HG03175 (cell line): ENCODE data around the gene KANSL1.
A peak's percentile ranks its signal among the peaks of the same experiment; 100 is the strongest.
"Not testable (repeated sequence)": the region's sequence is repeated elsewhere in the genome, so short reads cannot be mapped to it uniquely, and the experiment has no call there.

Source experiments
- ATAC-seq: cut with Tn5 transposase; IDR thresholded peaks from one replicate; pipeline ENCODE4 v1.9.1; 2021; ENCODE audit warnings: mild to moderate bottlenecking, moderate library complexity; ENCODE audit not compliant: unreplicated experiment

The KANSL1 gene

DNA sequence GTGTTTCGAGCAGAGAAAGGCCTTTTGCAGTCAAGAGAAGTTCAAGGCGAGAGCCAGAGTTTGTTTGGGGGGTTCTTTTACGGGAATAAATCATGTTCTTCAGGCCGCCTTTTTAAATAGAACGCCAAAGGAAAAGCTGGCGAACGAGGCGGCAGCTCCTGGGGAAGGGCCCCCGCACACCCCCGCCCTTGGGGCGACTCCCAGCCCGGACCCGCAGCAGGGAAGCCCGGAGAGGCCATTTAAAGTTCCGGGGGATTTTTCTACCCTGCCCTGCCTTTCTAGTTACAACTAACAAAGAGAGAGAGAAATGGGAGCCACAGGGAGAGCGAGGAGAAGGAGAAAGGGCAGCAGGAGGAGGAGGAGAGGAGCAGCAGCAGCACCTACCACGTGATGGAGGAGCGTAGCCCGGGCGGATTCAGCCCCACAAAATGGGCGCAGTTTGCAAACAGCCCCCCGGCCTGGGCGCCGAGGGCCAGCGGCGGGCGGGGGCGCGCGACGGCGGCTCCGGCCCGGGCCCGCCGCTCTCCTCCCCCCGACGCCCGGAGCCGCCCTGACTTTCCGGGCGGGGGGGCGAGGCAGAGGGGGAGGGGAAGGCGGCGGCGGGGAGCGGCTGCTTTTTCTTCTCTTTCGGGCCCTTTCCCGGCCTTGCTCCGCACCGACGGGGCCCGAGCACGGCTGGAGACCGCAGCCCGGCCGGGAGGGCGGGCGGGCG, 634 bp downstream of the KANSL1 start:
- ATAC-seq: peak; percentile 32

DNA sequence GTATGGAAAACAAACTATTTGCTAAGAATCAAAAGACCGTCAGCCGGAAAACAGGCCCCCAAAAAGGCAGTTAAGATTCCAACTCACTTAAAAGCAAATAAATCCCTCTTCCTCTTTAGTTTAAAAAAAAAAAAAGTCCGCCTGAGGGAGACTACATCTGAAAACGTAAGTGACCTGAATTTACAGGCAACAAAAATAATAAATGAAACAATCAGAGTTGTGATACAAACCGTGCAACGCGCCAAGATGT, 1.1 kb downstream of the KANSL1 start:
- ATAC-seq: no peak

DNA sequence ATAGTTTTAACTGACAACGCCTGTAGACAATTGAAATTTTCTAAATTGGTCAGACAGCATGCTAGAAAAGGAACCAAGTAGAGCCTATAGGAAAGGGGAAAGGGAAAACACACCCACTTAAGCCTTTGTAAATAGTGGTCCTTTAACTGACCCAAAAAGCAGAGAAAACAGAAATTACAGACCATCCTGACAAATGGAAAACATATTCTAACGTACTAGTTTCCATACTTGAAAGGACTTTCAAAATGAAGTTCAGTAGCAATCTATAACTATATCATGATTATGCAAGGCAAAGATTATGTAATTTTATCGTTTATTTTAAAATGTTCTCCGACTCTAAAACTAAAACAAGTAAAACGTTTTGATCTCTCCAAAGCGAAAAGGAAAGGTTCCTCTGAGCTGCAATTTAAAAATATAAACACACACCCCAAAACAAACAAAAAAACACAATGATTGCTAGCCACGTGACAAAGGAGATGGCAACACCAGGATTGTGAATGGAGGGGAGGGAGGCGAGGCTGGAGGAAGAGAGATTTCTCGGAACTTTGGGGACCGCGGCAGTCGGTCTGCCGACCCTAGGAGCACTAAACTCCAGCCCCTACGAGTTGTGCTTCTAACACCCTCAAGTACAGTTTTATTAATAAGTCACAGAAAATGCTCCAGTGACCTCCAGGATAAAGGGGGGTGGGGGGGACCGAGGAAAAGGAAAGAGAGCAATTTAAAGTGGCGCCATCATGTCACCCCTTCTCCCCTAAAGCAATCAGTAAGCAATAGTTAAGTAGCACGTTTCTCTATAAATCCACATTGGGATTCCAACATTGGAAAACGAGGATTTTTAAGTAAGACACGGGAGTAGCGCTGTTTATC, 1.7 kb downstream of the KANSL1 start:
- no peak for ATAC-seq

DNA sequence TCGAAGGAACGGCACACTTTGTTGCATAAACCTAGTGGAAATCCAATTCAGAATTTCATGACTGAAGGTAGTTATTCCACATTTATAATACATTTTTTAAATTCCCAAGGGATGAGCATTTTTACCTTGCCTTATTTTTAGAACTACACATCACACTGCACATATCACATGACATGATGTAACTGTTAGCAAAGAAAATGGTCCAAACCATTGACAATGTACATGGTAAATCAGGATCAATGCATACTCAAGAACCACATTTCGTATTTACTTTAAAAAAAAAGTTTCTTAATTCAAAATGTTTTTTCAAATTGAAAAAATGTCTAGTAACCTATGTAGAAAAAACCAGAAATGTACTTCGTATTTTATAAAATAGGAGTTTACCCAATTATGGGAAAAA, 2.5 kb downstream of the KANSL1 start:
- no peak for ATAC-seq

DNA sequence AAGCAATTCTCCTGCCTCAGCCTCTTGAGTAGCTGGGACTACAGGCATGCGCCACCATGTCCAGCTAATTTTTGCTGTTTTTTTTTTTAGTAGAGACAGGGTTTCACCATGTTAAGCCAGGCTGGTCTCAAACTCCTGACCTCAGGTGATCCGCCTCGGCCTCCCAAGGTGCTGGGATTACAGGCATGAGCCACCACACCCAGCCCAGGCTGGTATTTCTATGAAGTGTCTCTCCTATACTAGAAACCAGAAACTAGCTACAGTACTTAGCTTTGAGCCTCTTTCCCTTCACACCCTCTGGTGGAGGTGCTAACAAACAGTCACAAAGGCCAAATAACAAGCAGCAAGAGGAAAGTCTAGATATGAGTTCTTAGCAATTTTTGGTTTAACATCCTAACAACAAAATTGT, 6.4 kb downstream of the KANSL1 start:
- ATAC-seq: peak; percentile 45

DNA sequence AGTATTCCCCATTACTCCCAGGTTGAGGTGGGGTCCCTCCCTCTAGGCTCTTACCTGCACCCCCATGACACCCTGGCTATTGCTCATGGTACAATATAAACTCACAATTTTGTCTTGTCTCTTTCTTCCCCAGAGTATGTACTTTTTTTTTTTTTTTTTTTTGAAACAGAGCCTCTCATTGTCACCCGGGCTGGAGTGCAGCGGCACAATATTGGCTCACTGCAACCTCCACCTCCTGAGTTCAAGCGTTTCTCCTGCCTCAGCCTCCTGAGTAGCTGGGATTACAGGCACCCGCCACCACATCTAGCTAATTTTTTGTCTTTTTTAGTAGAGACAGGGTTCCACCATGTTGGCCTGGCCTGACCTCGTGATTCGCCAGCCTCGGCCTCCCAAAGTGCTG, 8.5 kb downstream of the KANSL1 start:
- no peak for ATAC-seq

DNA sequence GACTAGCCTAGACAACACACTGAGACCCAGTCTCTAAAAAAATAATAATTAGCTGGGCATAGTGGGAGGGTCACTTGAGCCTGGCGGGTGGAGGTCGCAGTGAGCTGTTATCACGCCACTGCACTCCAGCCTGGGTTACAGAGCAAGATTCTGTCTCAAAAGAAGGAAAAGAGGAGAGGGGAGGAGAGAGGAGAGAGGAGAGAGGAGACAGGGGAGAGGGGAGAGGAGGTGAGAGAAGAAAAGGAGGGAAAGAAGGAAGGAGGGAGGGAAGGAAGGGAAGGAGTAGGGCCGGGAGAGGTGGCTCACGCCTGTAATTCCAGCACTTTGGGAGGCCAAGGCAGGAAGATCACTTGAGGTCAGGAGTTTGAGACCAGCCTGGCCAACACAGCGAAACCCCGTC, 9.8 kb downstream of the KANSL1 start:
- not testable (repeated sequence) for ATAC-seq

DNA sequence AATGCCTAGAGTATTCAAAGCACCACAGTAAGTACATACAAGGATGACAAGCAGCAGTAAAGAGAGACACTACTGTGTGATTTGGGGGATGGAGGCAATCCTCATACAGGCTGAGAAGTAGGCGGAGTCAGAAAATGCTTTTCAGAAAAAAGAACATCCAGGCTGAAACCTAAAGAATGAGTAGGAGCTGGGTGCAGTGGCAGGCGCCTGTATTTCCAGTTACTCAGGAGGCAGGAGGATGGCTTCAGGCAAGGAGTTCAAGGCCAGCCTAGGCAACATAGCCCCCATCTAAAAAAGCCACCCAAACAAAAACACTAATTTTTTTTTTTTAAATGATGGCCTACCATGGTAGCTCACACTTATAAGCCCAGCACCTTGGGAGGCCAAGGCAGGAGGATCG, 10.3 kb downstream of the KANSL1 start:
- ATAC-seq: no peak

DNA sequence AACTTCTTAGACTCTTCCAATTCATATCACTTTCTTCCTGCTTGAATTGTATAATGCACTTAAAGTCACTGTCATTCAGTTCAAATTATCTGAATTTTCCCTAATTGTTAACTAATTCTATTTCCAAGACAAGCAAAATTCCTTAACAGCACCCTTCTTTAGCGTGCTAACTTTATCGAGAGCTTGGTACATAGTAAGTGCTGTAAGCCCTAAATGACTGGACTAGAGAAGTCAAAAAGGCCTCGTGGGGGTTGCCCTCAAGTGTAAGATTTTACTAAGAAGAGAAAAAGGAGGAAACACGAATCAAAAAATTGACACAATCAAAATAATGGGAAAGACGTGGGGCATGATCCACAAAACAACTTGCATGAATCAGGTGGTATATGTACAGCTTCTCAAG, 11.3 kb downstream of the KANSL1 start:
- no peak for ATAC-seq

DNA sequence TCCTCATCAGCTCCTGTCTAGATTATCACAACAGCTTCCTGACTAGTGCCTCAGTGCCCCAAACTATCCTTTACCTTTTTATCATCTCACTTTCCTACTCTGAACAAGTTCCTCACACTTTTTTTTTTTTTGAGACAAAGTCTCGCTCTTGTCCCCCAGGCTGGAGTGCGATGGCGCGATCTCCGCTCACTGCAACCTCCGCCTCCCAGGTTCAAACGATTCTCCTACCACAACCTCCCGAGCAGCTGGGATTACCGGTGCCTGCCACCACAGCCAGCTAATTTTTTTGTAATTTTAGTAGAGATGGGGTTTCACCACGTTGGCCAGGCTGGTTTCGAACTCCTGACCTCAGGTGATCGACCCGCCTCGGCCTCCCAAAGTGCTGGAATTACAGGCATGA, 11.9 kb downstream of the KANSL1 start:
- ATAC-seq: not testable (repeated sequence)

DNA sequence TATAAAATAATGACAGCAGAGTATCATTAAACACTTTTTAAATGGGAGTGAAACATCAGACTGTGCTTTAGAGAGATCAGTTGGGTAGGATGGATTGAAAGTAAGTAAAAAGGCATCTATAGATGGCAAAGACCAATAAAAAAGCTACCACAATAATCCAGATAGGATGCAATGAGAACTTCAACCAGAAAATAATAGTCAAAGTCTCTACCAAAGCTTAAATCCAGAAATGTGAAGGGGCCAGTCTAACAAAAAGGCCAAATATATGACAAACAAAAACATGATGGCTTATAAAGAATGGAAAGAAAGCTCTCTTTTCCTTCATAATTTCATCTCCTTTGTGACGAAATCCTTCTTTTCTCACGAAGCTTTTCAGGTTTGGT, 12.3 kb downstream of the KANSL1 start:
- ATAC-seq: no peak

DNA sequence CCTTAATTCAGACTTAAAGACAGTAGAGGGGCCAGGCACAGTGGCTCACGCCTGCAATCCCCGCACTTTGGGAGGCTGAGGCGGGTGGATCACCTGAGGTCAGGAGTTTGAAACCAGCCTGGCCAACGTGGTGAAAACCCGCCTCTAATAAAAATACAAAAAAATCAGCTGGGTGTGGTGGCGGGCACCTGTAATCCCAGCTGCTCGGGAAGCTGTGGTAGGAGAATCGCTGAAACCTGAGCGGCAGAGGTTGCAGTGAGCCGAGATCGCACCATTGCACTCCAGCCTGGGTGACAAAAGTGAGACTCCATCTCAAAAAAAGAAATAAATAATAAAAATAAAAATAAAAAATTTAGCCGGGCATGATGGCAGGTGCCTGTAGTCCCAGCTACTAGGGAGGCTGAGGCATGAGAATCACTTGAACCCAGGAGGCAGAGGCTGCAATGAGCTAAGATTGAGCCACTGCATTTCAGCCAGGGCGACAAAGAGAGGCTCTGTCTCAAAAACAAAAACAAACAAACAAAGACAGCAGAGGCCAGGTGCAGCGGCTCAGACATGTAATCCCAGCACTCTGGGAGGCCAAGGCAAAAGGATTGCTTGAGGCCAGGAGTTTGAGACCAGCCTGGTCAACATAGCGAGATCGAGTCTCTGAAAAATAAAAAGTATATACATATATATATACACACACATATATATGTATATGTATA, 12.9 kb downstream of the KANSL1 start:
- not testable (repeated sequence) for ATAC-seq

DNA sequence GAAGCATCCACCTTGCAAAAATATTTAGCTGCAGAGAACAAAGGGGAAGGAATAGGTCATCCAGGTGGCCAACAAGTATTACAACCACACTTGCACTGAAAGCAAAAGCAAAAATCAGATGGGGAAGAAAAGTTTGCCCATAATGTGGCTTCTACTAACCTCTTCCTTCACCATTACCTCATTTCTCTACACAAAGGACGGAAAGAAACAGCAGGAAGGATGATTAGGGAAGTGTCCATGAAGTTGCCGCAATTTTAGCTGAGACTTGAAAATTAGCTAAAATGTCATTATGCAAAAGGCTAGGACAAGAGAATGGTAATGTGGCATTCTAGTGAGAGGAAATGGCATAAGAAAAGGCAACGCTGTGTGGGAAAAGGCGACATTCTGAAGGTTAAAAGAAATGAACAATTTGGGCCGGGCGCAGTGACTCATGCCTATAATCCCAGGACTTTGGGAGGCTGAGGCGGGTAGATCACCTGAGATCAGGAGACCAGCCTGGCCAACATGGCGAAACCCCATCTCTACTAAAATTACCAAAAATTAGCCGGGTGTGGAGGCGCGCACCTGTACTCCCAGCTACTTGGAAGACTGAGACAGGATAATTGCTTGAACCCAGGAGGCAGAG, 13.7 kb downstream of the KANSL1 start:
- no peak for ATAC-seq

DNA sequence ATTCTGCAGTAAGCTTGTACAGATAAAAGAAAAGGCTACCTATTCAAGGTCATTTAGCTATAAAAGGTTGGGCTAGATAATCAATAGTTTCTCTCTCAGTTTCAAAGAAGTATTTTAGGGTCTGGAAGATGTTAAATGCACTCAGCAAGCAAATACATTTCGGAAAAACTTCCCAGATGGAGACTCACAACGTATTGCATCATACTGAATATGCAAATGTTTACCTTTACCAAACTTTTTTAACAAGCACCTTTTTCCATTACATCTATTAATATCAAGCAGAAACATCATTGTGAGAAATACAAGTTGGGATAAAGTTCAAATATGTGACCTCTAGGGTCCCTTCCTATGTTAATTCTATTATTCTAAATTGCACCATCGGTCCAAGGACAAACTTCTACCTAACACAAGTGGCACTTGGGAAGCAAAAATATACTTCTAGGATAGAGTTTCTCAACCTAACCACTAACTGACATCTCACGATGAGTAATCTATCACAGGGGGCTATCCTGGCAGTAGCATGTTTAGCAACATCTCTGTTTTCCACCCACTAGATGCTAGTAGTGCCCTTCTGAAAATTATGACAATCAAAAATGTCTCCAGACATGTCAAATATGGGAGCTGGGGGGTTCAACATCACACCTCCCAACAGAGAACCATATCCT, 14.5 kb downstream of the KANSL1 start:
- ATAC-seq: no peak

DNA sequence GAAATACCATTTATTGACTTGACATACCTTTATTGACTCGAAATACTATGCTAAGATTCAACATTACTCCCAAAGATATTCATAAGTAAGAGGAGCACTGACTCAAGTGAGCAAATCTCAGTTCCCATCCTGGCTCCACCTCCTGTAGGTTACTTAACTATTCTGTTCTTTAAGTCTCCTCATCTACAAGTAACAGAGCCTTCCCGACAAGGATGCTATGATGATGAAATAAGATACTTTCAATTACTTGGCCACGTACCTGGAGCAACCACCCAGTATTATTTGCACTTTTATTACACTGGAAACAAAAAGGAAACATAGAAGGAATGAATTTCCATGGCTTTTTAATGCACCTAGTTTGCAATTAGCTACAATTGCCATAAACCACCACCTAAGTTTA, 16.3 kb downstream of the KANSL1 start:
- ATAC-seq: no peak

DNA sequence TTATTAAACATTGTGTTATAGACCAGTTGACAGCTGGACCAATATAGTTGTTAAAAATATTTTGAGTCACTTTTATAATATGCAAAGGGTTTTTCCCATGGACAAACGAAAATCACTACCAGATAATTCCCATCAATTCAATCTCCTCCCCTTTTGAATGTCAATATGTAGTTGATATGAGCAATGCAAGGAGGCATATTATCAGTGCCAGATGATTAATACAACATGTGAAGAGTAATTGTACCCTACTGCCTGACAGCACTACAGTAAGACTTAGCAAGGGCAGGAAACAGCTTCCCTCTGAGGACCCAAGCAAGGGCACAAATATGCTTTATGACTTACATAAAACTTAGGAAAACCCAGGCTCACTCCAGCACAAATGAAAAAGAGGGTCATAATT, 17.3 kb downstream of the KANSL1 start:
- no peak for ATAC-seq

DNA sequence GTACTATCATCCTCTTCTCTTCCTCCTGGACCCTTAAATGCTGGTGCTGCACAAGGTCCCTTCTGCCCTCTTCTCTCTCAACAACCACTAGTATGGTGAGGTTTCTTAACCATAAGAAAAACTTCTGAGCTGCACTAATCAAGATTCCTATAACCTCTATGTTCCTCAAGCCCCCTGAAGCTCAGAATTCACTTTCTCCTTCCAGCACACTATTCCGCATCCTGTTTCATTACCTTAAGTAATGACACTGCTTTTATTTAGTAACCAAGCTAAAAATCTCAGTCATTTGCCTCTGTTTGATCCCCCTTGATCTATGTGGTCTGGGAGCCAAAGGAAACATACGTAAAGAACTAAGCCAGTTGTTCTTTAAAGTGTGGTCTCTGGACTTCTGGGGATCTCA, 20.1 kb downstream of the KANSL1 start:
- ATAC-seq: no peak

DNA sequence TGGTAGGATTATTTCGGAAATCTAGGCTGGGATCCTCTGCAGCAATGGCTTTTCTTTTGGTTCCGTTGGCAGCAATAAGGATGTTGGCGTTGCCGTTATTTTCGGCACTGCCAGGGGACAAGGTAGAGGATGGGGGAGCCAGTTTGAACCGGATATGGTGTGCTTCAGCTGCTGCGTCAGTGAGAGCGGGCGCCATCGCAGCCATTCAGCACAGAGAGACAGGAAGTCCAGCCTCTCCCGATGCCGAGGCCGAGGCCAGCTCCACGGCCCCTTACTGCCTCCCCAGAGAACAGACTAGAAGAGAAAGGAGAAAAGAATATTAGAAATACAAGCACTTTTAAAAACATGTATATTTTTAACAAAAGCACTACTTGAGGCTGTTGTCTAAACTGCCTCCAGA, 21.3 kb downstream of the KANSL1 start:
- no peak for ATAC-seq

DNA sequence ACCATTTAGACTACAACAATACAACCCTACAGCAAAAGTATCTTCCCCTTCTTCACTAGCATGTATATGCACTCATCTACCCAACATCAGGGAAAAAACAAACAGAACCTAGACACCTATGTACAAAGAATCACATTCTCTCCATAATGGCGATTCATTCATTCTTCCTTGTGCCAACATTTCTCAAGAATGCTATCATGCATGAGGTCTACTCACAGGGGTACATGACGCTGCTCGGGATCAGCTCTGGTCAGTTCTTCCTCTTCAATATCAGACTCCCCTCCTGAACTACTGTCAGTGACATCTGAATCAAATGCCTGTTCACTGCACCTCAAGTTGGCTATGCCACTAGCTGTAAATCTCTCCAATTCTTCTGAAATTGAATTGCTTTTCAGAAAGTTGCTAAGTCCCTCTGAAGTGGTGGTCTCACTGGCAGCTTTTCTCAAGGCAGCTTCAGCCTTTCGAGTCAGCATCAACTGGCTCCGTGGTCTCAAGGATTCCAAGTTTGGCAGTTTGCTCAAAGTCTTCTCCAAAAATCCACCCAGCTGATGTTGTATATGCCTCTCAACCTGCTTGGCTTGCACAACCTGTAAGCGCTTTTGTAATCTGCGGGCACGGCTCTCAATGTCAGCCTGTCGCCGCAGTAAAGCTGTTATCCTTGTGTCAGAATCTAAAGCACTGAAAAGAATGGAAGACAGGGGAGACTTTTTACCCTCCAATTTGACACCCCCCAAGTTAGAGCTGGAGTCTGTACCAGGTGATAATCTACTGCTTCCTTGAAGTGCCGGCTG, 22.4 kb downstream of the KANSL1 start:
- no peak for ATAC-seq

DNA sequence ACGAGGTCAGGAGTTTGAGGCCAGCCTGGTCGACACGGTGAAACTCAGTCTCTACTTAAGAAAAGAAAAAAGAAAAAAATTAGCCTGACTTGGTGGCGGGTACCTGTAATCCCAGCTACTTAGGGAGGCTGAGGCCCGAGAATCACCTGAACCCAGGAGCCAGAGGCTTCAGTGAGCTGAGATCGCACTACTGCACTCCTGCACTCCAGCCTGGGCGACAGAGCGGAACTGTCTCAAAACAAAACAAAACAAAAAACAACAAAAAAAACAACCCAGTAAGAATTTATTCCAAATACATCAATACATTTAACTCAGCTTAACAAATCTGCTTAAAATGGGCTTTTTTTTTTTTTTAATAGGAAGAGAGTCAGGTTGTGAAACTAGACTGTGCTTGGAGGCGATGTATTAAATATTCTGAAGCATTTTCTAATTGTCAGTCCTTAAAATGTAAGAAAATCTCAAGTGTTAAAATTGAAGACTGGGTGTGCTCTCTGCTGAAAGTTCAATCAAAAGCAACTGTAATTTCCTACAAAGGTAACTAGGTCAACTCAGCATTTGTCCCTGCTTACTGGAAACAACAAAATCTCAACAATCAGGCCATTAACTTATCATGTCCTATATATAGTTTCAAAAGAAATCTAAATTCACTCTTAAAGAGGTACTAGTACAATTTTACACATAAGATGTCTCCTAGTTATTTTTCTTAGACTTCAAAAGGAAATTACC, 23.2 kb downstream of the KANSL1 start:
- no peak for ATAC-seq
